Lower leg skin (tissue), 4 donors: ENCODE data around the gene BBOF1. TPM values are rescaled to one million over a fixed set of nuclear protein-coding genes. Genes with fewer than 3 reads are reported as not detected.
"Not testable (repeated sequence)": the region's sequence is repeated elsewhere in the genome, so short reads cannot be mapped to it uniquely, and the experiment has no call there.

Experiments used
- DNase-seq, 2 donors: peaks; one replicate each; pipeline ENCODE4 v3.0.0-alpha.2; 2019; ENCODE audit warnings: low spot score in 2 of 2
- H3K4me3 ChIP-seq: fragments of 200-600 bp; sonication (generic); 2 replicates; pipeline ENCODE4 v1.5.1; 2017; ENCODE audit warnings: mild to moderate bottlenecking, low read depth; ENCODE audit not compliant: poor library complexity, severe bottlenecking
- CTCF ChIP-seq, 3 donors: fragments of 450-650 bp; IDR thresholded peaks; one replicate each; pipeline ENCODE4 v1.5.1; 2016; ENCODE audit warnings: antibody characterized with exemption in 3 of 3, mild to moderate bottlenecking in 3 of 3, moderate library complexity in 2 of 3
- POLR2A ChIP-seq, 2 donors: fragments of 450-650 bp; IDR thresholded peaks; one replicate each; pipeline ENCODE4 v1.6.1; 2016 to 2017; ENCODE audit warnings: antibody characterized with exemption in 2 of 2, mild to moderate bottlenecking in 1 of 2, moderate library complexity in 1 of 2
- WGBS, 2 donors: methylation state at CpG; one replicate each; pipeline ENCODE4 v1.1.5; 2018; 5-methylcytosine and 5-hydroxymethylcytosine counted together
- intact Hi-C: fragments of 100-400 bp; cut with DNase I; formaldehyde crosslinking; loops from one replicate; pipeline ENCODE4 v1.15.0; 2023; ENCODE audit warnings: low total_unique reads
- total RNA-seq, 4 donors: library from RNA; depleted of rRNA; stranded (reverse); fragments of >200 nt; gene quantifications; one replicate each; pipeline ENCODE4 v1.1.0, GENCODE V29; 2016

Gene BBOF1
- total RNA-seq, 4 donors from 2014 or later, result 2.1 to 9.1 (median 3.7) TPM

- no peak for DNase-seq
- no peak overlapping the region for H3K4me3 ChIP-seq
- intact Hi-C loops, result no loop called here
- WGBS, 2 donors, result 94 to 95% methylated on average over 1 of the region's 1 CpG
- TF ChIP-seq POLR2A (IDR thresholded peaks at IDR 0.05) (no peak), CTCF (IDR thresholded peaks at IDR 0.05) (no peak)
Measured at GRCh38 chr14:74085828-74086227, 66.7 kb downstream of the BBOF1 start.

GRCh38 chr14:74089251-74090020, 70.3 kb downstream of the BBOF1 start:
- WGBS, 2 donors, result 83% methylated on average over 8 of the region's 8 CpGs
- intact Hi-C loops, result no loop called here
- DNase-seq, result no peak
- H3K4me3 ChIP-seq, result no peak overlapping the region
- TF ChIP-seq CTCF (IDR thresholded peaks at IDR 0.05) (no peak), POLR2A (IDR thresholded peaks at IDR 0.05) (no peak)

- intact Hi-C loops, result no loop called here
Measured at GRCh38 chr14:74105381-74105780, 86.2 kb downstream of the BBOF1 start.

GRCh38 chr14:74109369-74109768, 90.2 kb downstream of the BBOF1 start:
- intact Hi-C loops, result no loop called here
- no peak for TF ChIP-seq CTCF (IDR thresholded peaks at IDR 0.05)
- TF ChIP-seq POLR2A (IDR thresholded peaks at IDR 0.05), result no peak
- H3K4me3 ChIP-seq, result no peak overlapping the region
- no peak for DNase-seq
- WGBS, 2 donors, result 86 to 88% methylated on average over 1 of the region's 1 CpG

More at GRCh38 chr14:74105381-74105780, 86.2 kb downstream of the BBOF1 start:
- TF ChIP-seq POLR2A (IDR thresholded peaks at IDR 0.05), result no peak
- TF ChIP-seq CTCF (IDR thresholded peaks at IDR 0.05), result no peak
- no peak overlapping the region for H3K4me3 ChIP-seq
- 95% methylated on average over 2 of the region's 2 CpGs for WGBS, 2 donors
- DNase-seq, result no peak

GRCh38 chr14:74111395-74112216, 92.5 kb downstream of the BBOF1 start:
- H3K4me3 ChIP-seq, DNase-seq: not testable (repeated sequence)
- WGBS, 2 donors, result 88 to 96% methylated on average over 13 of the region's 13 CpGs
- intact Hi-C loops, result loop anchor here (10.0 kb wide), 1 partner anchor 143 kb away; no protein-coding TSS in a partner anchor

Other genes starting within 250 kb of the BBOF1 start
- 10 to 100 TPM in 1 of 4 donors, 1 to 10 TPM in 3; 4.2 to 13.5 (median 8.3) TPM for gene PTGR2, start 167.5 kb upstream of the BBOF1 start, total RNA-seq
- gene ZNF410, start 132.5 kb upstream of the BBOF1 start, total RNA-seq, result 10 to 100 TPM; 38.7 to 55.3 (median 50.5) TPM
- 1 to 10 TPM; 1.7 to 3.8 (median 3.2) TPM for gene FAM161B, start 69.3 kb upstream of the BBOF1 start, total RNA-seq
- gene COQ6, start 69.0 kb upstream of the BBOF1 start, total RNA-seq, result 10 to 100 TPM; 20.9 to 42.7 (median 38.7) TPM
- 10 to 100 TPM in 2 of 4 donors, 1 to 10 TPM in 2; 3.9 to 16.9 (median 10.8) TPM for gene ENTPD5, start 61 bp upstream of the BBOF1 start, total RNA-seq
- 10 to 100 TPM; 12.7 to 37.5 (median 20.0) TPM for gene ALDH6A1, start 65.1 kb downstream of the BBOF1 start, total RNA-seq
- gene LIN52, start 65.6 kb downstream of the BBOF1 start, total RNA-seq, result 1 to 10 TPM; 5.6 to 7.9 (median 5.8) TPM
- not detected for gene VSX2, start 220.1 kb downstream of the BBOF1 start, total RNA-seq